Panc1 (cell line): ENCODE data around the gene HLA-E. TPM values are rescaled to one million over a fixed set of nuclear protein-coding genes. Genes with fewer than 3 reads are reported as not detected.
"Not testable (repeated sequence)": the region's sequence is repeated elsewhere in the genome, so short reads cannot be mapped to it uniquely, and the experiment has no call there.

ENCODE experiments used
- ATAC-seq: fragments of 200-7000 bp; cut with Tn5 transposase; 2 replicates; pipeline ENCODE4 v1.9.1; 2020; ENCODE audit warnings: mild to moderate bottlenecking, moderate library complexity
- BruUV-seq: library from RNA; stranded (reverse); fragments of 400-500 nt; replicated peaks from 2 replicates; lab custom pipeline; 2021; lab: Mats Ljungman, UMichigan
- CTCF ChIA-PET: fragments of 300-600 bp; sonication (Branson Sonifier 250); formaldehyde crosslinking; loops from one replicate; lab custom pipeline; 2022; ENCODE audit warnings: antibody characterized with exemption; lab: Charles Lee
- POLR2A ChIA-PET: fragments of 300-600 bp; sonication (Branson Sonifier 250); formaldehyde crosslinking; loops from one replicate; lab custom pipeline; 2022; ENCODE audit warnings: antibody characterized with exemption; lab: Charles Lee
- DNase-seq: peaks from one replicate; pipeline ENCODE4 v3.0.0-alpha.2; 2010; ENCODE audit warnings: low read depth, low spot score
- H3K27ac ChIP-seq: 2 replicates; pipeline ENCODE4 v1.5.1; 2011; ENCODE audit warnings: mild to moderate bottlenecking, low read length, inconsistent platforms
- H3K27me3 ChIP-seq: fragments of 200-500 bp; sonication (Bioruptor generic); 2 replicates; pipeline ENCODE4 v1.6.0; 2014; ENCODE audit warnings: low read length, inconsistent platforms; ENCODE audit not compliant: control insufficient read depth, insufficient read depth
- H3K36me3 ChIP-seq: fragments of 200-500 bp; sonication (Bioruptor generic); 2 replicates; pipeline ENCODE4 v1.5.1; 2014; ENCODE audit warnings: inconsistent platforms, mild to moderate bottlenecking, low read length, moderate library complexity; ENCODE audit not compliant: control insufficient read depth, insufficient read depth
- H3K4me1 ChIP-seq: 2 replicates; pipeline ENCODE4 v1.5.1; 2011; ENCODE audit warnings: inconsistent platforms, mild to moderate bottlenecking, low read length, moderate library complexity; ENCODE audit not compliant: control insufficient read depth, insufficient read depth
- H3K4me3 ChIP-seq, 2 experiments: 2 replicates each; pipeline ENCODE4 v1.5.1; 2011 to 2012; ENCODE audit warnings: low read depth in 2 of 2, low read length in 2 of 2, mild to moderate bottlenecking in 2 of 2, inconsistent platforms in 1 of 2, moderate library complexity in 1 of 2
- H3K9me3 ChIP-seq: fragments of 200-500 bp; sonication (Bioruptor generic); 2 replicates; pipeline ENCODE4 v1.5.1; 2014; ENCODE audit warnings: low read depth, mild to moderate bottlenecking, inconsistent platforms, low read length, moderate library complexity; ENCODE audit not compliant: control insufficient read depth, insufficient read depth
- CTCF ChIP-seq: fragments of 450-650 bp; IDR thresholded peaks from 2 replicates; pipeline ENCODE4 v1.5.1; 2017; ENCODE audit warnings: mild to moderate bottlenecking
- POLR2AphosphoS5 ChIP-seq: IDR thresholded peaks from 2 replicates; pipeline ENCODE4 v1.6.1; 2012; ENCODE audit warnings: mild to moderate bottlenecking, low read depth, low read length, moderate library complexity
- REST ChIP-seq, 2 experiments: IDR thresholded peaks; 2 replicates each; pipeline ENCODE4 v1.6.1; 2011 to 2012; ENCODE audit warnings: low read depth in 2 of 2, control low read depth in 1 of 2, low read length in 1 of 2, mild to moderate bottlenecking in 1 of 2, moderate library complexity in 1 of 2; ENCODE audit not compliant: insufficient read depth in 1 of 2
- SIN3A ChIP-seq: IDR thresholded peaks from 2 replicates; pipeline ENCODE4 v1.6.1; 2012; ENCODE audit warnings: low read depth, mild to moderate bottlenecking, low read length, moderate library complexity, borderline replicate concordance; ENCODE audit not compliant: insufficient read depth
- TCF7L2 ChIP-seq: IDR thresholded peaks from 2 replicates; pipeline ENCODE4 v1.6.1; 2011; ENCODE audit warnings: mild to moderate bottlenecking, low read depth, low read length, inconsistent platforms
- in situ Hi-C: cut with HindIII; loops from 2 replicates; pipeline ENCODE4 v1.10.0; 2016; ENCODE audit warnings: low sequenced_read_pairs, low pct_unique_long_range_greater_than_20kb
- intact Hi-C: fragments of 100-400 bp; cut with micrococcal nuclease; formaldehyde crosslinking; loops from one replicate; pipeline ENCODE4 v1.10.0; 2022; ENCODE audit not compliant: unreplicated experiment
- total RNA-seq: library from RNA; stranded (reverse); gene quantifications from one replicate; pipeline ENCODE4 v1.2.1, GENCODE V29; 2021; ENCODE audit not compliant: unreplicated experiment

The HLA-E gene
- total RNA-seq, 1 experiment from 2014 or later = 132 TPM

GRCh38 chr6:30520522-30520921, 31.2 kb downstream of the HLA-E start:
- BruUV-seq = no TSS peak
- no peaks in the 10 kb centered on the region for H3K27me3 ChIP-seq
- ChIA-PET POLR2A (no interaction called here), CTCF (no interaction called here)
- no peaks in the 10 kb centered on the region for H3K4me1 ChIP-seq
- ATAC-seq (no peak), DNase-seq (no peak)
- no peak for TF ChIP-seq SIN3A
- TF ChIP-seq POLR2AphosphoS5 = no peak
- TF ChIP-seq CTCF = no peak
- no peak for TF ChIP-seq REST (IDR thresholded peaks at IDR 0.05; ENCODE audit: insufficient read depth in 1 of 2, low read depth in 2 of 2, low read length in 1 of 2)
- no peak for TF ChIP-seq TCF7L2
- H3K9me3 ChIP-seq = no peaks in the 10 kb centered on the region
- no peak overlapping the region for H3K27ac ChIP-seq
- in situ Hi-C loops (no loop called here), intact Hi-C loops (no loop called here)
- no peaks in the 10 kb centered on the region for H3K36me3 ChIP-seq
- H3K4me3 ChIP-seq = no peak overlapping the region

GRCh38 chr6:30521082-30521481, 31.8 kb downstream of the HLA-E start:
- H3K36me3 ChIP-seq, H3K27me3 ChIP-seq, H3K4me3 ChIP-seq, CTCF ChIA-PET, in situ Hi-C loops, H3K27ac ChIP-seq, H3K9me3 ChIP-seq, DNase-seq, intact Hi-C loops, H3K4me1 ChIP-seq, BruUV-seq: not testable (repeated sequence)
- POLR2A ChIA-PET = interaction anchor here (0.7 kb wide), 1 partner anchor 9 kb away, joined by 5 read pairs; no protein-coding TSS in a partner anchor
- ATAC-seq = peak; percentile 31; the same call in 1 of the 2 replicates

- H3K36me3 ChIP-seq, H3K9me3 ChIP-seq, H3K27me3 ChIP-seq, in situ Hi-C loops, intact Hi-C loops, BruUV-seq, ATAC-seq, H3K4me1 ChIP-seq, DNase-seq, CTCF ChIA-PET, H3K4me3 ChIP-seq, H3K27ac ChIP-seq: not testable (repeated sequence)
- POLR2A ChIA-PET = interaction anchor here (0.7 kb wide), 1 partner anchor 10 kb away, joined by 5 read pairs; no protein-coding TSS in a partner anchor
These were observed 32.6 kb downstream of the HLA-E start for GRCh38 chr6:30521952-30522351.

- H3K27ac ChIP-seq, CTCF ChIA-PET, H3K27me3 ChIP-seq, in situ Hi-C loops, H3K36me3 ChIP-seq, H3K4me3 ChIP-seq, H3K9me3 ChIP-seq, ATAC-seq, intact Hi-C loops, H3K4me1 ChIP-seq, DNase-seq, BruUV-seq: not testable (repeated sequence)
- POLR2A ChIA-PET = interaction anchor here (0.6 kb wide), 1 partner anchor 137 kb away, joined by 5 read pairs; no protein-coding TSS in a partner anchor
These were observed 37.1 kb downstream of the HLA-E start for GRCh38 chr6:30526444-30526843.

GRCh38 chr6:30529349-30529875, 40.1 kb downstream of the HLA-E start:
- intact Hi-C loops, H3K4me3 ChIP-seq, in situ Hi-C loops, H3K27ac ChIP-seq, POLR2A ChIA-PET, H3K9me3 ChIP-seq, H3K4me1 ChIP-seq, H3K36me3 ChIP-seq, H3K27me3 ChIP-seq, DNase-seq, ATAC-seq, BruUV-seq: not testable (repeated sequence)
- CTCF ChIA-PET = interaction anchor here (0.7 kb wide), 1 partner anchor 76 kb away, joined by 3 read pairs; no protein-coding TSS in a partner anchor
